ENCODE results near the gene SRRM4. TPM values are rescaled to one million over a fixed set of nuclear protein-coding genes. Genes with fewer than 3 reads are reported as not detected.
"Not testable (repeated sequence)": the region's sequence is repeated elsewhere in the genome, so short reads cannot be mapped to it uniquely, and the experiment has no call there.

The SRRM4 gene
- total RNA-seq, 2 experiments from 2014 or later: not detected

DNA sequence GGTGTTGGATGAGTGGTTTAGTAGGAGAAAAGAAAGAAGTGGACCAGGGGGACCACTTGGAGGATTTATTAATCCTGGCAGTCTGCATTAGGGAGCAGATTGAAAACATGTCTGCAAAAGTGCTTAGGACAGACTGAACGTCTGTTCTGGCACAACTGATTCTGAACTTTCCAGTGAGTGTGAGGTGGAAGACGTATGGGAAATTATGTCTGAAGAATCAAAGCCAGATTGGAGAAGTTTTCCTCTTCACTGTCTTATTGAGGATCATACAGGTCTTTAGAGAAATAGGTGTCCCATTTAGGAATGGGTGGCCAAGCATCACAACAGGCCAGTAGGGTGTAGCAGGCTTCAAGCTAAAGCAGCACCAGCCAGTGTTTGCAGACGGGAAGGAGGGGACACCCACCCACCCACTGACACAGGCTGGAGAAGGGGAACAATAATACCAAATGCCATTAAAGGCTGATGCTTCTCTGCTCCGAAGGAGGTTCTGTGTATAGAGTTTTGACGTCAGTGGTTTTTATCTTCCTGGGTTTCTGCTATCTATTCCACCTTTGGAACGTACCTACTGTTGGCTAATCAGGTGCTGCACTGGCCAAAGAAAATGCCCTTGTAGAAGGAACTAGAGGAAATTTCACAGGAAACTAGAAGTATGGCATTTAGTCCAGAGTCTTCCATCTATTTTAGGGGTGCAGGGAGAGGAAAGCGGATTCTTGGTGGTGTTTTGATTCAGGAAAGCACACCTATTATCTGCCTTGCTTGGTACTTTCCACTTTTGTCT lies 1.8 kb downstream of the SRRM4 start:
- Mint-ChIP-seq H3K36me3 (ENCODE audit: low read depth) (no peaks in the 10 kb centered on the region), H3K9me3 (ENCODE audit: insufficient read depth) (no peaks in the 10 kb centered on the region), H3K4me3 (no peak overlapping the region), H3K4me1 (ENCODE audit: low read depth) (no peaks in the 10 kb centered on the region), H3K27me3 (ENCODE audit: low read depth) (peaks cover 16% of the 10 kb centered on the region), H3K27ac (no peak overlapping the region)
- ChIA-PET CTCF (no interaction called here), POLR2A (no interaction called here)
- DNase-seq (no peak), ATAC-seq (no peak)

- CTCF ChIA-PET: no interaction called here
- POLR2A ChIA-PET: no interaction called here
- H3K4me3 Mint-ChIP-seq: no peak overlapping the region
- no peak overlapping the region for H3K27ac Mint-ChIP-seq
- H3K36me3 Mint-ChIP-seq (ENCODE audit: low read depth): no peaks in the 10 kb centered on the region
- peaks cover 16% of the 10 kb centered on the region for H3K27me3 Mint-ChIP-seq (ENCODE audit: low read depth)
- ATAC-seq (no peak), DNase-seq (no peak)
- no peaks in the 10 kb centered on the region for H3K9me3 Mint-ChIP-seq (ENCODE audit: insufficient read depth)
- no peaks in the 10 kb centered on the region for H3K4me1 Mint-ChIP-seq (ENCODE audit: low read depth)
Observed at GRCh38 chr12:118984161-118984943, 3.0 kb downstream of the SRRM4 start.

DNA sequence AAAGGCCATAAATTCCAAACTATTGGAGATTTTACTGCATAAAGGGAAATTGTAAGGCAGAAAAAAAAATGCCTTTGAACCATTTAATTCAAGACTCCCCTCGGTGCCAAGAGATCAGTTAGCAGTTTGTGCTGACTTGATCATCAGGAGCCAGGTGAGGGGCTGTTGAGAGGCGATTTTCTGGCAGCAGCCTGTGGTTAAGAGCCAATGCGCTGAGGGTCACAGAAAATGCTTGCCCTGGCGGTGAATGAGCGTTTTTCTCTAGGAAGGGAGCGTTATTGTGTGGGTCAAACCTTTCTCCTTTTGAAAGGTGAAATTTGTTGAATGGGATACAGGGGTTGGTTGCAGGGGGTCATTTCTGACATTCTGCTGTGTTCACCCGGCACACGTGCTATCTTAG lies 4.7 kb downstream of the SRRM4 start:
- Mint-ChIP-seq H3K9me3 (ENCODE audit: insufficient read depth) (no peaks in the 10 kb centered on the region), H3K27ac (no peak overlapping the region), H3K27me3 (ENCODE audit: low read depth) (peaks cover 11% of the 10 kb centered on the region), H3K4me1 (ENCODE audit: low read depth) (no peaks in the 10 kb centered on the region), H3K36me3 (ENCODE audit: low read depth) (no peaks in the 10 kb centered on the region), H3K4me3 (no peak overlapping the region)
- no peak for ATAC-seq
- no peak for DNase-seq
- ChIA-PET CTCF (no interaction called here), POLR2A (no interaction called here)

DNA sequence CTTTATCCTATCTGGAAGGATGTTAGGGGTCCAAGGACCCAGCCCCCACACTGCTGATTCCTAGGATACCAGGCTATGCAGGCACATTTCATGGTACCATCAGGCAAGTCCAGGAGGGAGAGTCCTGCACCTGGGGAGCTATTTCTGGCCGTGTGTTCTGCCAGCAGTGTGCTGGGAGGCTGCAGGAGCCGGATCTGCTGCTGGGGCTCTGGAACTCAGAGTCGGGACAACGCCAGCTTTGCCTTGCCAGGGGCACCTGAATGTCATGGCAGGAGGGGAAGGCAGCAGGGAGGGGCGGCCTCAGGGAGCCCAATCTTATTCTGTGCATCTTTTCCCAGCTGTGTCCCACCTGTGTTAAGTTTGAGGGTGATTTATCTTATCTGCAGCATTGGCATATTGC lies 17.8 kb downstream of the SRRM4 start:
- H3K9me3 Mint-ChIP-seq (ENCODE audit: insufficient read depth): no peaks in the 10 kb centered on the region
- H3K4me3 Mint-ChIP-seq: no peak overlapping the region
- no peak for ATAC-seq
- no peak for DNase-seq
- H3K36me3 Mint-ChIP-seq (ENCODE audit: low read depth): no peaks in the 10 kb centered on the region
- H3K4me1 Mint-ChIP-seq (ENCODE audit: low read depth): no peaks in the 10 kb centered on the region
- no peak overlapping the region for H3K27ac Mint-ChIP-seq
- POLR2A ChIA-PET: no interaction called here
- no peaks in the 10 kb centered on the region for H3K27me3 Mint-ChIP-seq (ENCODE audit: low read depth)
- CTCF ChIA-PET: interaction anchor here (1.0 kb wide), 1 partner anchor 38 kb away, joined by 3 read pairs; no protein-coding TSS in a partner anchor

DNA sequence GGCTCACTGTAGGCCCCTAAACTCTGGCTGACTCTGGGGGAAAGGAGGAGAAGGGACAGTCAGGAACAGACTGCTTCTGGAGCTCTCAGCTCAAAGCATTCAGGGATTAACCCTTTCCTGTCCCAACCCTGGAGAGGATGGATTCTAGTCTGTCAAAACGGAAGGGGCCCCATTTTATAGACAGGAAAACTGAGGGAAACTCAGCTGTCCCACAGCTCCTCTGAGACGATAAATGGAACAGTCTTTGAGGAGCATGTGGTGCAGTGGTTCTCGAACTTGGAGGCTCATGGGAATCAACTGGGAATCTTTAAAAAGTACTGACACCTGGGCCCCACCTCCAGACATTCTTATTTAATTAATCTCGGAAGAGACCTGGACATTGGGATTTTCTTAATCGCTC lies 23.7 kb downstream of the SRRM4 start:
- H3K27me3 Mint-ChIP-seq (ENCODE audit: low read depth): no peaks in the 10 kb centered on the region
- no peaks in the 10 kb centered on the region for H3K36me3 Mint-ChIP-seq (ENCODE audit: low read depth)
- POLR2A ChIA-PET: no interaction called here
- no peaks in the 10 kb centered on the region for H3K4me1 Mint-ChIP-seq (ENCODE audit: low read depth)
- H3K4me3 Mint-ChIP-seq: no peak overlapping the region
- H3K27ac Mint-ChIP-seq: no peak overlapping the region
- no peaks in the 10 kb centered on the region for H3K9me3 Mint-ChIP-seq (ENCODE audit: insufficient read depth)
- ATAC-seq (no peak), DNase-seq (no peak)
- CTCF ChIA-PET: no interaction called here

DNA sequence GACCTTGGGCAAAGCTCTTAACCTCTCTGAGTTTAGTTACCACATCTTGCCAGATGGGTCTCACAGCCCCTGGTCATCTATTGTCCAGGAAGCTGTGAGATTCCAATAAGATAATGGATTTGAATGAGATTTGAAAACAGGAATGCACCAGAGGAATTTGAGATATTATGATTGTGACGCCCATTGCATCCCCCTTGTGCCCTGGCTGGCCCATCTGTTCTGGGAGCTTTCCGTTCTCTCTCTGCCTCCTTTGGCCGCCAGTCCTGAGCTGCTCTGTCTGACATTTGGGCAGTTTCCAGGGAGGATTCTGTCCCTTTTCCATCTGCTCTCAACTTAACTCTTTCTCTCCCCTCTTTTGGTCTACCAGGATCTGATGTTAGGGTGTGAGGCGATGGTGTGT lies 24.6 kb downstream of the SRRM4 start:
- ATAC-seq: no peak
- H3K4me3 Mint-ChIP-seq: no peak overlapping the region
- H3K27ac Mint-ChIP-seq: no peak overlapping the region
- POLR2A ChIA-PET: no interaction called here
- H3K36me3 Mint-ChIP-seq (ENCODE audit: low read depth): no peaks in the 10 kb centered on the region
- peaks cover under 1% of the 10 kb centered on the region for H3K9me3 Mint-ChIP-seq (ENCODE audit: insufficient read depth)
- H3K27me3 Mint-ChIP-seq (ENCODE audit: low read depth): no peaks in the 10 kb centered on the region
- CTCF ChIA-PET: interaction anchor here (1.0 kb wide), 1 partner anchor 31 kb away, joined by 3 read pairs; no protein-coding TSS in a partner anchor
- DNase-seq: no peak
- no peaks in the 10 kb centered on the region for H3K4me1 Mint-ChIP-seq (ENCODE audit: low read depth)

DNA sequence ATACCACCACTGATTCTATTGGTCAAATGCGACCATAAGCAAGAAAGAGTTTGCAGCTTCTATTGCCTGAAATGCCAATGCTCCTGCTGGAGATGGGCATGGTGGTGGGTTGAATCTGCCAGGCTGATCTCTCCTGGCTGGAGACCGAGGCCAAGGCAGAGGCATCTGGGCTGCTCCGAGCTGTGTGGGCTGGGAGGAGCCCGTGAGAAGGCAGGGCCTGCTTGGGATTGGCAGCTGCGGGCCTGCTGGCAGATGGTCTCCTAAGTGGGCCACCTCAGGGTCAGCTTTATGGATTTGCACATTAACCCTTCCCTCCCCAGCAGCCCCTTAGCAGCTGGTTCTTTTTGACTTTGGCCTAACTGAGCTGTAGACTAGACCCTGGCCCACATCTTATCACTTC lies 25.4 kb downstream of the SRRM4 start:
- ChIA-PET POLR2A (no interaction called here), CTCF (interaction anchor here (1.0 kb wide), 1 partner anchor 30 kb away, joined by 3 read pairs; no protein-coding TSS in a partner anchor)
- DNase-seq: no peak
- no peak for ATAC-seq
- Mint-ChIP-seq H3K27ac (no peak overlapping the region), H3K36me3 (ENCODE audit: low read depth) (no peaks in the 10 kb centered on the region), H3K9me3 (ENCODE audit: insufficient read depth) (peaks cover 7% of the 10 kb centered on the region), H3K27me3 (ENCODE audit: low read depth) (no peaks in the 10 kb centered on the region), H3K4me3 (no peak overlapping the region), H3K4me1 (ENCODE audit: low read depth) (no peaks in the 10 kb centered on the region)

GRCh38 chr12:119008273-119008672 lies 26.9 kb downstream of the SRRM4 start:
- CTCF ChIA-PET; H3K36me3 Mint-ChIP-seq (ENCODE audit: low read depth): not testable (repeated sequence)

DNA sequence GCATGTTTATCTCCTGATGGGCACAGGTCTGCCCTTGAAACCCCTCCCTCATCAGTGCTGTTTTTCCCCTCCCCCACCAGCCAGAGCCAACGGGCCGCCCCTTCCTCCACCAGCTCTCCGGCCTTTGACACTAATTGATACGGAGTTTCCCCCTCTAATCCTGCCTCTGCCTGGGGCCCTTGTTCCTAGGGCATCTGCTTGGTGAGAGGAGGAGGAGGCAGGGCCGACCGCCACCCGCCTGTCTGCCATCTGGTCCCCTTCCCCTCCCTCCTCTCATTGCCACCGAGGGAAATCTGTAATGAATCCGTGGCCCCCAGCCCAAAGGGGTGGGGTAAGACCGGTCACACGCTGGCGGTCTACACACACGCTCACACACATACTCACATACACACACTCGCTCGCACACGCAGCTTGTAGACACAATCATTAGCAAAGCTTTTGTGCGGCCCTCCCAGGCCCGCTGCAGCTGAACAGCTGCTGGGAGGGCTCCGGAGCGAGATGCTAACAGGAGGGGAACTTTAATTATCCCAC lies 27.4 kb downstream of the SRRM4 start:
- Mint-ChIP-seq H3K4me1 (ENCODE audit: low read depth) (no peaks in the 10 kb centered on the region), H3K36me3 (ENCODE audit: low read depth) (no peaks in the 10 kb centered on the region), H3K27ac (no peak overlapping the region), H3K27me3 (ENCODE audit: low read depth) (no peaks in the 10 kb centered on the region), H3K9me3 (ENCODE audit: insufficient read depth) (peaks cover 7% of the 10 kb centered on the region), H3K4me3 (no peak overlapping the region)
- DNase-seq (no peak), ATAC-seq (no peak)
- ChIA-PET POLR2A (no interaction called here), CTCF (no interaction called here)

More at GRCh38 chr12:119008273-119008672, 26.9 kb downstream of the SRRM4 start:
- ATAC-seq; POLR2A ChIA-PET; H3K27ac Mint-ChIP-seq; DNase-seq; H3K9me3 Mint-ChIP-seq (ENCODE audit: insufficient read depth); H3K27me3 Mint-ChIP-seq (ENCODE audit: low read depth); H3K4me3 Mint-ChIP-seq; H3K4me1 Mint-ChIP-seq (ENCODE audit: low read depth): not testable (repeated sequence)

DNA sequence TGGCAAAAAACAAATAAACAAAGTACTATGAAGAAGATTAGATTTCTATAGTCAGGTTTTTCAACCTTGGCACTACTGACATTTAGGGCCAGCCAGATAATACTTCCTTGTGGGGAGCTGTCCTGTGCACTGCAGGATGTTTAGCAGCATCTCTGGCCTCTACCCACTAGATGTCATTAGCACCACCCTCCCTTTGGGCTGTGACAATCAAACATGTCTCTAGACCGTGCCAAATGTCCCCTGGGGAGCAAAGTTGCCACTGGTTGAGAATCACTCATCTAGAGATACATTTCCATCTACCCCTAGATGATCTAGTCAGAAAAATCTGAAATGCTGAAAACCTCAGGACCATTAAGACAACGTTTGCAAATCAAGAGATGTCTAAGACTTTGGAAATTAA lies 29.9 kb downstream of the SRRM4 start:
- Mint-ChIP-seq H3K9me3 (ENCODE audit: insufficient read depth) (peaks cover 7% of the 10 kb centered on the region), H3K36me3 (ENCODE audit: low read depth) (no peaks in the 10 kb centered on the region), H3K4me3 (no peak overlapping the region), H3K27me3 (ENCODE audit: low read depth) (no peaks in the 10 kb centered on the region), H3K27ac (no peak overlapping the region), H3K4me1 (ENCODE audit: low read depth) (no peaks in the 10 kb centered on the region)
- ChIA-PET CTCF (no interaction called here), POLR2A (no interaction called here)
- no peak for ATAC-seq
- DNase-seq: no peak

- Mint-ChIP-seq H3K27ac (no peak overlapping the region), H3K27me3 (ENCODE audit: low read depth) (no peaks in the 10 kb centered on the region), H3K4me3 (no peak overlapping the region), H3K36me3 (ENCODE audit: low read depth) (no peaks in the 10 kb centered on the region), H3K4me1 (ENCODE audit: low read depth) (no peaks in the 10 kb centered on the region), H3K9me3 (ENCODE audit: insufficient read depth) (peaks cover 7% of the 10 kb centered on the region)
- ChIA-PET POLR2A (no interaction called here), CTCF (no interaction called here)
- DNase-seq: no peak
- no peak for ATAC-seq
Observed at GRCh38 chr12:119012179-119012578, 30.8 kb downstream of the SRRM4 start.

GRCh38 chr12:119013023-119013422 lies 31.7 kb downstream of the SRRM4 start:
- ChIA-PET POLR2A (no interaction called here), CTCF (no interaction called here)
- DNase-seq (no peak), ATAC-seq (no peak)
- Mint-ChIP-seq H3K27me3 (ENCODE audit: low read depth) (no peaks in the 10 kb centered on the region), H3K36me3 (ENCODE audit: low read depth) (no peaks in the 10 kb centered on the region), H3K9me3 (ENCODE audit: insufficient read depth) (peaks cover 7% of the 10 kb centered on the region), H3K4me1 (ENCODE audit: low read depth) (no peaks in the 10 kb centered on the region), H3K27ac (no peak overlapping the region), H3K4me3 (no peak overlapping the region)

All from activated CD8-positive, alpha-beta T cell treated with anti-CD3 and anti-CD28 coated beads, Interleukin-2, amount 10 ng/mL, durations not matched to agents 7 days and 5 days (primary cell).